GM12874 (cell line): ENCODE results near the gene ZNF555.

Source experiments
- CTCF ChIP-seq: IDR thresholded peaks from 2 replicates; pipeline ENCODE4 v1.5.1; 2011; ENCODE audit warnings: low read depth, mild to moderate bottlenecking, control low read depth, low read length, moderate library complexity; ENCODE audit not compliant: insufficient read depth

Gene ZNF555

GRCh38 chr19:2840794-2841791 is at the start of gene ZNF555:
ZNF555 (plus strand) TSS chr19:2841475; CDS start chr19:2841573, 98 bp downstream.
- peak; percentile 42; the same call in 1 of the 2 replicates for TF ChIP-seq CTCF

GRCh38 chr19:2791876-2792275 is 49.4 kb upstream of the ZNF555 start:
- no peak for TF ChIP-seq CTCF

DNA sequence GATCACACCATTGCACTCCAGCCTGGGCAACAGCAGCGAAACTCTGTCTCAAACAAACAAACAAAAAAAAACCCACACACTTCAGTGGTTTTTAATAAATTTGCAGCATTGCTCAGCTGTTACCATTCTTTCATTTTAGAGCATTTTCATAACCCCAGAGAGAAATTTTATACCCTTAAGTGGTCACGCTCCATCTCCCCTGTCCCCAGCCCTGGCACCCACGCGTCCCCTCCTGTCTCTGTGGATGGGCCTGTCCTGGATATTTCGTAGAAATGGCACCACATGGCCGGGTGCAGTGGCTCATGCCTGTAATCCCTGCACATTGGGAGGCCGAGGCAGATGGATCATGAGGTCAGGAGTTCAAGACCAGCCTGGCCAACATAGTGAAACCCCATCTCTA is 48.1 kb upstream of the ZNF555 start:
- no peak for TF ChIP-seq CTCF

GRCh38 chr19:2793577-2793976 is 47.7 kb upstream of the ZNF555 start:
- no peak for TF ChIP-seq CTCF

DNA sequence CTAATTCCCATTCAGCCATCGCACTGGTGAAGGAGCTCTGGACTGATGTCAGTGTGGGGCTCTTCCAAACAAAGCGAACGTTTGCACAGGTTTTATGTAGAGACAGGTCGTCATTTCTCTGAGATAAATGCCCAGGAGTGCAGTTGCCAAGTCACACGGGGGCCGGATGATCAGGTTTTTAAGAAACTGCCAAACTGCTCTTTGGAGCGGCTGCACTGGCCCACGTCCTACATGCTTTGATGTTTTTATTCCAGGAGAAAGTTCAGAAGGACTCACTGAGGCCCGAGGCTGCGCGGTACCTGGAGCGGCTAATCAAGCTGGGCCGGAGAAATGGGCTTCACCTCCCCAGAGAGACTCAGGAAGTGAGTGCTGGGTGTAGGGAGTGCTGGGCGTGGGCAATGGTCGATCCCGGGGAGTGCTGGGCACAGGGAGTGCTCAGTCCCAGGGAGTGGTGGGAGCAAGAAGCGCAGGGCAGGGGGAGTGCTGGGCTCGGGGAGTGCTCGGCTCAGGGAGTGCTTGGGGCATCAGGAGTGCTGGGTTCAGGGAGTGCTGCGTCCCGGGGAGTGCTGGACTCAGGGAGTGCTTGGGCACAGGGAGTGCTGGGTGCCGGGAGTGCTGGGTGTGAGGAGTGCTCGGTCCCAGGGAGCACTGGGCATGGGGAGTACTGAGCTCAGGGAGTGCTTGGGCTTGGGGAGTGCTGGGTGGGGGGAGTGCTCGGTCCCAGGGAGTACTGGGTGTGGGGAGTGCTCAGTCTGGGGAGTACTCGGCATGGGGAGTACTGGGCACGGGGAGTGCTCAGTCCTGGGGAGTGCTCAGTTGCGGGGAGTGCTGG is 45.2 kb upstream of the ZNF555 start:
- no peak for TF ChIP-seq CTCF

- TF ChIP-seq CTCF, result no peak
Observed at GRCh38 chr19:2796659-2797266, 44.5 kb upstream of the ZNF555 start.

DNA sequence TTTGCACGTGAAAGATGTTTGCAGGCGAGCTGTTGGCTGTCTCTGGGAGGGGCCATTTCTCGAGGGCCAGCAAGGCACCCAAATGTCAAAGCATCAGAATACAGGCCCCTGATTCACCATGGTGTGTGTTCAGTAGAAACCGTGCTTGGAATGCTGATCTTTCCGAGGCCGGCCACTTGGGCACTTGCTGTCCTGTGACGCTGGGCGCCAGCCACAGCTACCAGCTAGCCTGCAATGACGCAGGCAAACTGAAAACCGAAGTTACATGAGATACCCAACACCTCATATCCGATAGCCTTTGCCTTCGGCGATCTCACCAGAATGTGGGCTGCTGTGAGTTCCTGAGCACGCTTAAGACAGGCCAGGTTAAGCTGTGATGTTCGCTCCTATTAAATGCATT is 44.0 kb upstream of the ZNF555 start:
- TF ChIP-seq CTCF, result no peak
